ENCODE data around the gene KCNG4.

KCNG4 gene

DNA sequence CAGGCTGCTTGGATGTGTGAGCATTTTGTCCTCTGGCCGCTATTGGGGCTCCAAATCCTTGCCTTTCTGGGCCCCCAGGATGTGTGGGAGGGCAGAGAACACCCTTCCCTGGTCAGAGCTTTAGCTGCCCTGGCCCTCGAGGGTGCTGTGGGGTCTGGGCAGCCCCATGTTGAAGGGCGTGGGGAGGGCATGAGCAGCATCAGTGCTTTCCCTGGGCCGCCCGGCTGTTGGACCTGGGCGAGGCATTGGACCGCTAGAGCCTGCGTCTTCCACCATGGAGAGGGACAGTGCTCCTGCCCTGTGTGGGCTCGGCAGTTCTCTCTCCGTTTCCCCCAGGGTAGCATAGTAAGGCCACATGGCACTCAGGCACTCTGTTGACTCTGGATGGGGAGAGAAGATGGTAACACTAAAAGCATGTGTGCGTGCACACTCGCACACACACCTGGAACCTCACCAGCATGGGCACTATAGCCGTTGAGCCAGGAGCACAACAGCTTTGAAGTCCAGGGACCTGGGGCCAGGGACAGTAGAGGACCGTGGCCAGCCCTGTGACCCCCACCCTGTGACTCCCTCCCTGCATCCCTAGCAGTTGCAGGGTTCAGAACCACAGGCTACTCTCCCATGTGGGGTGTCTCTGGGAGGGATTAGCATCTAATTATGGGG is 42.2 kb downstream of the KCNG4 start:
- no peak overlapping the region for H3K4me3 ChIP-seq (ENCODE audit: low read depth, low read length)
- TF ChIP-seq CTCF (IDR thresholded peaks at IDR 0.05; ENCODE audit: low read depth, low read length): no peak

DNA sequence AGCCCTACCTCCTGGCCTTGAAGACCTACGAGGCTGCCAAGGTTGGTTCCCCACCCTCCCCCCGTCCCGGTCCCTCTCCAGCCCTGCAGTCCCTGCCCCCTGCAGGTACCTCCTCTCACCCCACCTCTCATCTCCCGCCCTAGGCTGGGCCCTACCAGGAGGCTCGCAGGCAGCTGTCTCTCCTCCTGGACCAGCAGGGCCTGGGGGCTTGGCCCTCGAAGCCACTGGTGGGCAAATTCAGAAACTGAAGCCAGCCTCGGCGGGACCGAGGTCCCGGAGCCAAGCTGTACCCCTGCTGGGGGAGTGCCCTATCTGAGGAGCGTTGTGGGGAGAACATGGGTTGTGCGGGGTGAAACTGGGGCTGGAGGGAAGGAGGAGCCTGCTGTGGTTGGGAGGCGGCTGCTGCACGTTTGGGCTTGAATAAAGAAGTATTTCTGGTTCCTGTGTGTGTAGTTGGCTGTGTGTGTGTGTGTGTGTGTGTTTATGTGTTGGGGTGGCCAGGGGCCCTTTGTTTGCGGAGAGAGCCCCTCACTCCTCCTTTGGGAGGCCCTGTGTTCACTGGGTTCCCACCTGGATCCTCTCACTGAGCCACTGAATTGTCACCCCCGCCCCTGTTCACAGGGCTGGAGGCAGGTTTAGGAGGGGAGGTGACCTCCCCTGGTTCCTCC is 43.0 kb downstream of the KCNG4 start:
- no peak for TF ChIP-seq CTCF (IDR thresholded peaks at IDR 0.05; ENCODE audit: low read depth, low read length)
- H3K4me3 ChIP-seq (ENCODE audit: low read depth, low read length): no peak overlapping the region

GRCh38 chr16:84196101-84196500 is 43.7 kb downstream of the KCNG4 start:
- no peak for TF ChIP-seq CTCF (IDR thresholded peaks at IDR 0.05; ENCODE audit: low read depth, low read length)

GRCh38 chr16:84195201-84196093 is 44.4 kb downstream of the KCNG4 start:
- H3K4me3 ChIP-seq (ENCODE audit: low read depth, low read length): no peak overlapping the region
- no peak for TF ChIP-seq CTCF (IDR thresholded peaks at IDR 0.05; ENCODE audit: low read depth, low read length)

More at GRCh38 chr16:84196101-84196500, 43.7 kb downstream of the KCNG4 start:
- H3K4me3 ChIP-seq (ENCODE audit: low read depth, low read length): no peak overlapping the region

GRCh38 chr16:84194470-84195200 is 45.2 kb downstream of the KCNG4 start:
- no peak for TF ChIP-seq CTCF (IDR thresholded peaks at IDR 0.05; ENCODE audit: low read depth, low read length)

GRCh38 chr16:84194018-84194417 is 45.8 kb downstream of the KCNG4 start:
- no peak overlapping the region for H3K4me3 ChIP-seq (ENCODE audit: low read depth, low read length)
- TF ChIP-seq CTCF (IDR thresholded peaks at IDR 0.05; ENCODE audit: low read depth, low read length): no peak

More at GRCh38 chr16:84194470-84195200, 45.2 kb downstream of the KCNG4 start:
- no peak overlapping the region for H3K4me3 ChIP-seq (ENCODE audit: low read depth, low read length)
